OCI-M2 (cell line): ENCODE measurements around the gene TRAF3.
"Not testable (repeated sequence)": the region's sequence is repeated elsewhere in the genome, so short reads cannot be mapped to it uniquely, and the experiment has no call there.

Experiments used
- DNase-seq: peaks from one replicate; lab custom pipeline; 2025; ENCODE audit not compliant: unreplicated experiment; lab: John Stamatoyannopoulos, UW

Gene TRAF3

GRCh38 chr14:102863381-102863780 lies 86.1 kb downstream of the TRAF3 start:
- no peak for DNase-seq

- DNase-seq = not testable (repeated sequence)
These were observed 88.7 kb downstream of the TRAF3 start for GRCh38 chr14:102865916-102866315.

GRCh38 chr14:102866982-102867761 lies 89.9 kb downstream of the TRAF3 start:
- DNase-seq = no peak

- DNase-seq = no peak
These were observed 90.8 kb downstream of the TRAF3 start for GRCh38 chr14:102867826-102868580.

- no peak for DNase-seq
These were observed 91.8 kb downstream of the TRAF3 start for GRCh38 chr14:102868956-102869547.

GRCh38 chr14:102870246-102870645 lies 93.0 kb downstream of the TRAF3 start:
- no peak for DNase-seq

GRCh38 chr14:102870994-102871831 lies 94.0 kb downstream of the TRAF3 start:
- no peak for DNase-seq

GRCh38 chr14:102872020-102872419 lies 94.8 kb downstream of the TRAF3 start:
- no peak for DNase-seq

- DNase-seq = no peak
These were observed 95.9 kb downstream of the TRAF3 start for GRCh38 chr14:102873131-102873530.

GRCh38 chr14:102873546-102874061 lies 96.4 kb downstream of the TRAF3 start:
- no peak for DNase-seq

- DNase-seq = no peak
These were observed 98.4 kb downstream of the TRAF3 start for GRCh38 chr14:102875652-102876051.

- not testable (repeated sequence) for DNase-seq
These were observed 100.3 kb downstream of the TRAF3 start for GRCh38 chr14:102877511-102877910.

- no peak for DNase-seq
These were observed 101.1 kb downstream of the TRAF3 start for GRCh38 chr14:102878174-102878969.

GRCh38 chr14:102878970-102879460 lies 101.8 kb downstream of the TRAF3 start:
- DNase-seq = no peak

GRCh38 chr14:102882226-102882906 lies 105.1 kb downstream of the TRAF3 start:
- no peak for DNase-seq

GRCh38 chr14:102883089-102883541 lies 105.9 kb downstream of the TRAF3 start:
- DNase-seq = no peak

- DNase-seq = no peak
These were observed 106.3 kb downstream of the TRAF3 start for GRCh38 chr14:102883554-102883953.

- DNase-seq = no peak
These were observed 108.6 kb downstream of the TRAF3 start for GRCh38 chr14:102885737-102886447.

- no peak for DNase-seq
These were observed 111.5 kb downstream of the TRAF3 start for GRCh38 chr14:102888748-102889147.
